GM21529 (cell line): ENCODE data around the gene GNG11.
"Not testable (repeated sequence)": the region's sequence is repeated elsewhere in the genome, so short reads cannot be mapped to it uniquely, and the experiment has no call there.

Experiments used
- ATAC-seq: cut with Tn5 transposase; IDR thresholded peaks from one replicate; pipeline ENCODE4 v1.9.1; 2021; ENCODE audit not compliant: unreplicated experiment

GNG11 gene

DNA sequence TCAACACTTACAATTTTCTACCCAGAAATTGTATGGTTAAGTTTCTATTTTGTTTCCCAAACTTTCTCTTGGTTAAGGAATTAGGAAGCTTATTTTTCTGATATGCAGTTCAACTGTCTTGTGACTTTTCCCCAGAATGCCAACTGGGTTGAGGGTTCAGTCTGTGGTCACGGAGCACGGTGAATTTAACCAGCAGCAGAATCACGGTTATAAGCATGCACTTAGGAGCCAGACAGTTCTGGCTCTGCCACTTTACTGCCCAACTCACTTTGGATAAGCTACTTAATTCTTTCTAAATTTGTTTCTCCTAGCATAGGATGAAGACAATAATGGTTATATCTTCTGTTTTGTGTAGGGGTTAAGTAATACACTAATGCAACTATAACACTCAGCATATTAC lies 10.3 kb upstream of the GNG11 start:
- not testable (repeated sequence) for ATAC-seq

DNA sequence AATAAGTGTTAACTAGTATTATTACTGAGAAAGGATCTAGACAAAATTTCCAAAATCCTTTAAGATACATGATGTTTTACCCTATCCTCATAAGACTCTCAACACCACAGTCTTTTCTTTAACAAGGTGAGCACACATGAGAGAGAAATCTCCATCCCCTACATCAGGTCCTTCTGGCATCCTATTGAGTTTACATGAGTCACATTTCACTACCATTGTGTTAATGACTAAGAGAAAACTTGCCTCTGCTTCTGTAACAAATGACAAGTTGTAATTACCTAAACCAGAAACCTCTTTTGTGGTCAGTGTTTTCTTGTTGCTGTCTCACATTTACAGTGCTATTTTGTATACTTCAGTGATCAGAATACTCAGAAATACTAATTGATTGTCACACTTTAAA lies 9.9 kb upstream of the GNG11 start:
- not testable (repeated sequence) for ATAC-seq

GRCh38 chr7:93913197-93913596 lies 8.3 kb upstream of the GNG11 start:
- no peak for ATAC-seq

- no peak for ATAC-seq
Observed at GRCh38 chr7:93914581-93915066, 6.9 kb upstream of the GNG11 start.

DNA sequence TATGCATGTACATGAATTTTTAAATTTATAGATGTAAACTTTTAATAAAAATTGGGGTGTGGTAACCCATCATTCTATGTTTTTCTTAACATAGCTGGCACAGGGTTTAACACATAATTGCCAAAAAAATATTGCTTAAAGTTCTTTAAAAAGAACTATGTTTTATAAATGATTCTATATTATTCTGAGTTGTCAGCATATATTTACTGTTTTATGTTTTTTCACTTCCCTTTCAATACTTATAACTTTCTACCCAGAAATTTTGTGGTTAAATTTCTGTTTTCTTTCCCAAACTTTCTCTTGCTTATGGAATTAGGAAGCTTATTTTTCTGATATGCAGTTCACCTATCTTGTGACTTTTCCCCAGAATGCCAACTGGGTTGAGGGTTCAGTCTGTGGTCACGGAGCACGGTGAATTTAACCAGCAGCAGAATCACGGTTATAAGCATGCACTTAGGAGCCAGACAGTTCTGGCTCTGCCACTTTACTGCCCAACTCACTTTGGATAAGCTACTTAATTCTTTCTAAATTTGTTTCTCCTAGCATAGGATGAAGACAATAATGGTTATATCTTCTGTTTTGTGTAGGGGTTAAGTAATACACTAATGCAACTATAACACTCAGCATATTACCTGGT lies 6.2 kb upstream of the GNG11 start:
- not testable (repeated sequence) for ATAC-seq

- peak; percentile 59 for ATAC-seq
Observed at GRCh38 chr7:93915888-93916287, 5.6 kb upstream of the GNG11 start.

DNA sequence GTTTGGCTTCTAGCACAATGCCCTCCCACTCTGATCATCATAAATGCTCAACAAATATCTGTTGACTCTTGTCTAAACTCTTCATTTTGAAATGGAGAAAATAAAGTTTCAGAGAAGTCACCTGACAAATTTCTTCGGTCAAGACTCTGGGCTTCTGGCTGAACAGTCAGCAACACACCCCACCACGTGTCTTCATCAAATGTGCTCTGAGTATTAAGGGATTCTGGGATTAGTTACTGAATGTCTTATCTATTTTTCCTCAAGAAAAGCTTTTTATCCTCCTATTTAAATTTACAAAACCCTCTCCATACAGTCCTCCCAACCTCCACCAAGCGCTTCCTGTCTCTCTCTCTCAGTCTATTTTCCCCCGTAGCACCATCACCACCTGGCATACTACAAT lies 5.2 kb upstream of the GNG11 start:
- ATAC-seq: not testable (repeated sequence)

DNA sequence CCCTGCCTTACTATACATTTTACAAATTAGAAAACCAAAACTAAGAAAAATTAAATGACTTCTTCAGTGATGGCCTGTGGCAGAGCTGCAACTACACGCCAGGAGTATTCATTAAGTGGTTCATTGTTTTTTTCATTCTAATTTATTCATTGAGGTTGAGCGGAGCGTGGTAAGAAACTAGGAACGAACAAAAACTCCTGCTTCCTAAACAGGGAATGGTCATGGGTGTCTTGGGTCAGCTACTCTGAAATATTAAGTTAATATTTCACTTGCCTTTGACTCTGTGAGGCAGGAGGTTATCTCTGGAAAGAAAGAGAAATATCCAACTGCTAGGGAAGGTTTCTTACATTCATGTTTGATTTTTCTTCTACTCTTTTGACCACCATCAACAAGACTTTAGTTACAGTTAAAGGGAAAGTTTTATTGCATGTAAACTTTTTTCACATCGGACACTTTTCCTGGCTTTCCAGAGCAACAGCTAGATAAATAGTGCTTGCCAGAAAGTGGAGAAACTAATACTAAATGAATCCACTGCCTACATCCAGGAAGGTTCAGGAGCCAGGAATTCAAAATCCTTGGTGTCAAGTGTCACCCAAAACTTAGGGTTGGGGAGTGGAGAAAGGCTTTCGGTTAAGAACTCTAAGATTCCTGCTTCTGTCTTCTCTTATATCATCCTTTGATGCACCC lies 896 bp upstream of the GNG11 start:
- no peak for ATAC-seq

GRCh38 chr7:93921186-93921585 lies 349 bp upstream of the GNG11 start:
- no peak for ATAC-seq

DNA sequence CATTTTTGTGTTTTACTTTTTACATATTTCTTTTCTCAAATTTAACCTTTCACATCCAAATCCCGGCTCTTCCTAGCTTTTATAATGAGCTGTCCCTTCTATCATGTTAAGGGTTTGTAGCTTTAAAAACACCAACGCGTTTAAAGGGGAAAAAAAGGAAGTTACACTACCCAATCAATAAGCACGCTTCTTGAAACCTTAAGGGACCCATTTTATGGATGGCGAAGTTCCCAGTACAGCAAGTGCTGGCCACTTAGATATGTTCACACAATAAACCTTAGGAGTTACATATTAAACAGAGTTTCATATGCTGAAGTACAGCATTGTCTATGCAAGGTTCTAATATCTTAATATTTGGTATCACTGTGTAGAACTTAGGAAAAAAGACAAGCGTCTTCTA lies 1.8 kb downstream of the GNG11 start:
- ATAC-seq: no peak

- ATAC-seq: no peak
Observed at GRCh38 chr7:93923942-93924341, 2.4 kb downstream of the GNG11 start.

GRCh38 chr7:93926800-93927199 lies 5.3 kb downstream of the GNG11 start:
- no peak for ATAC-seq

DNA sequence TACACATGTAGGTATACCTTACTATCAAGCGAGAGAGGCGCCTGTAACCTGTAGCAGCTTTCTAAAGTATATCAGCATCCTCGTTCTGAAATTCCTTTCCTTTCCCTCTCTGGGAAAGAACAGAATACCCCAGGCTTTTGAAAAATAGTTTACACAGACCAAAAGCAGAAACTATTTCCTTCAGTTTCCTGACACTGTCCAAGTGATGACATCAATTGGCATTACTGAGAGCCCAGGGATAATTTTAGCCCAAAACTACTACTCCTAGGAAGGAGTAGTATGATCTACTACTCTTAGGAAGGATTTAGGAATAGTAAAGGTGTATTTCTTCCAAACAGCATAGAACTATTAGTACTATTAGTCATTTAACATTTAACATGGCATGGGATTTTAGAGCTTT lies 6.0 kb downstream of the GNG11 start:
- no peak for ATAC-seq

GRCh38 chr7:93931655-93932054 lies 10.1 kb downstream of the GNG11 start:
- ATAC-seq: no peak

GRCh38 chr7:93933156-93933555 lies 11.6 kb downstream of the GNG11 start:
- no peak for ATAC-seq

GRCh38 chr7:93935102-93935501 lies 13.6 kb downstream of the GNG11 start:
- no peak for ATAC-seq

DNA sequence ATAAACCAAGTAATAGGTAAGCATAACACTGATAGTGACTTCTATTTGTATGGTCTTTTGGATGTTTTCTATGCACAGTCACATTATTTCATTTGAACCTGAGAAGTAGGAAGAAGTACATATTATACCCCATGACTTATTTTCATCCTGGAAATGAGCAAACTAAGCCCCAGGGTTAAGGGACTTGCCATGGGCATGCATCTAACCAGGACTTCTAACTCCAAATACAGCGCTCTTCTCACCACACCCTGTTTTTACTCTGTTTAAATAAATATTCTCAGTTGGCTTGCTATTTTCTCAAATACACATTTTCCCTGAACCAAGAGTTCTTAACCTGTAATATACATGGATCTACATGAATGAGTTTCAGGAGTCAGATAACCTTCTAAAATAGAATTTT lies 16.3 kb downstream of the GNG11 start:
- no peak for ATAC-seq

- ATAC-seq: no peak
Observed at GRCh38 chr7:93938293-93938692, 16.8 kb downstream of the GNG11 start.

DNA sequence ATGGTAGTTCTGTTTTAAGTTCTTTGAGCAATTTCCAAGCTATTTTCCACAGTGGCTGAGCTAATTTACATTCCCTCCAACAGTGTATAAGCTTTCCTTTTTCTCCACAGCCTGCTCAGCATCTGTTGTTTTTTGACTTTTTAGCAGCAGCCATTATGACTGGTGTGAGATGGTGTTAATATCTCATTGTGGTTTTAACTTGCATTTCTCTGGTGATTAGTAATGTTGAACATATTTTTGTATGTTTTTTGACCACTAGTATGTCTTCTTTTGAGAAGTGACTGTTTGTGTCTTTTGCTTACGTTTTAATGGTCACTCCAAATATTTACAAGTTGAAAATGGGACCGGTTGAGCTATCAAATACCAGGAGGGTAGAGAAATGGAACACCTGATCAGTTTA lies 20.4 kb downstream of the GNG11 start:
- ATAC-seq: no peak

DNA sequence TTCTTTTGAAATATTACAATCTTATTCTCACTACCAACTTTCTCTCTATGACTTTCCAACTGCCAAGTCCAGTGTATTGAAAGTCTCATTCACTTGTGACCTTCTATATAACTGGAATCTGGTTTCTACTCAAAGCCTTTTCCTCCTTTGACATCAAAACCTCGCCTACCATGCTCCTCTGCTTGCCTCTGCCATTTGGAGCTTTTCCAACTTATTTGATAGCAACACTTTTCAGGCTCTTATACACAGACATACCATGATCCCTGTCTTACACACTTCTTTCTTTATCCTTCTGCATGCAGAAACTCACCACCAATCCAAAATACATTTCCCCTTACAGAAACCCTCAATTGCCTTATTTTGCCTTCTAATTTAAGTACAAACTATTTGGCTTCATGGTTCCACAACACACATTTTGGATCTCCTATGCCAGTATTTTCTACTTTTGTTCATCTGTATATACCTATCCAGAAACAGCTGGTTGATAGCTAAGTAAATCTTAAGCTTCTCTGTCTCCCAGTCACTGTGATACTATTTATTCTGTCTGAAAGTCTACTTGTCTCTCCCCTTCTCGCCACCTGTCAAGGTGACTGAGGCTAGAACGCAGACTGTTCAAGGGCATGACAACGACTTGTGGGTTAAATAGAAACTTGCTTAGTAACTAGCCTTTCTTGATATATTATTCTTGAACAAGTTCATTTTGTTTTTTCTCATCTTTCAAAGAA lies 22.4 kb downstream of the GNG11 start:
- no peak for ATAC-seq

DNA sequence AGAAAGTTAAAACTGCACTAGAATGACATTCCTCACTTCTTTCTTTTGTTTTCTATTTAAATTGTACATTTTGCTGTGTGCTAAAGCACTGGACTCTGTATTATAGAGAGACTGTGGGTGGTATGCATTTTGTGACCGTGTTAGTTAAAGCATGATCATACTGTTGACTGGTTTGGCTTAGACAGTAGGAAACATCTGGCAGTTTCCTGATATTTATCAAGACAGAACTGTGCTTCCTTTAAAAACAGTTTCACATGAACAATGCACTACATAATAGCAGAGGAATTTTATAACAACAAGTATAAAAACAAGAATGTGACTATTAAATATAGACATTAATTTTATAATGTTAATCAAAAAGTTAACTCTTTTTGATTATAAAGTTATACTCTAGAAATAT lies 23.1 kb downstream of the GNG11 start:
- no peak for ATAC-seq

- ATAC-seq: no peak
Observed at GRCh38 chr7:93945083-93945482, 23.5 kb downstream of the GNG11 start.
